K562 (cell line): Measurements from ENCODE around the gene YJEFN3.

Source experiments
- CREBBP ChIP-seq: IDR thresholded peaks from one replicate; pipeline ENCODE4 v1.6.1; 2012; ENCODE audit warnings: low read depth, mild to moderate bottlenecking, control low read depth, inconsistent platforms, low read length
- CREM ChIP-seq: IDR thresholded peaks from 2 replicates; pipeline ENCODE4 v1.6.1; 2014; ENCODE audit warnings: antibody characterized with exemption, low read depth
- MYC ChIP-seq, 2 experiments: fragments of 250-450 bp in 1 of 2; sonication (Bioruptor Pico) in 1 of 2; IDR thresholded peaks; 2 replicates each; pipeline versions ENCODE4 v1.5.1 to v1.6.1; 2012 to 2021; ENCODE audit warnings: low read depth in 2 of 2, borderline replicate concordance in 1 of 2, improper control_type of control experiment in 1 of 2, low read length in 1 of 2, mild to moderate bottlenecking in 1 of 2, moderate library complexity in 1 of 2

GRCh38 chr19:19498255-19498991, 30.3 kb upstream of the YJEFN3 start:
- TF ChIP-seq CREBBP: no peak
- TF ChIP-seq CREM: no peak
- no peak for TF ChIP-seq MYC (IDR thresholded peaks at IDR 0.05; ENCODE audit: low read depth, low read length)
- TF ChIP-seq MYC (CRISPR knock-in tag; IDR thresholded peaks at IDR 0.05; ENCODE audit: borderline replicate concordance, low read depth): no peak
